ENCODE results near the gene CRB3.
A peak's percentile ranks its signal among the peaks of the same experiment; 100 is the strongest.

CRB3 gene

DNA sequence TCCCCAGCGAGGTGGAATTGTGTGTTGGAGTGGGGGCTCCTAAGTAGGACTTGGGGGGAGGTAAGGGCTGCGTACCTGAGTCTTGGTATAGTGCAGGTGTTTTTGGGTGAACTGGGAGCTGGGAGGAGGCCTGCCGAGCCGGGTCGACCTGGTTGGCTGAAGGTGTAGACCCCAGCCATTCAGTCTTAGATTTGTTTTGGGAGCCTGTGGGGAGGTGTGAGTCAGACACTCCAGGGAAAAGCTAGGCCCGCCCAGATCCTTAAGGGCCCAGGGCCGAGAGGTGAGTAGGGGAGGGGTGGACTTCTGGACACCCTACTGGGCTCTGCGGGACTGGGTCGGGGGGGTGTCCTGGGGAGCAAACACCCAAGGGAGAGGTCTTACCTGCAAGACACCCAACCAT lies 935 bp downstream of the CRB3 start:
- TF ChIP-seq, protein P1, sequence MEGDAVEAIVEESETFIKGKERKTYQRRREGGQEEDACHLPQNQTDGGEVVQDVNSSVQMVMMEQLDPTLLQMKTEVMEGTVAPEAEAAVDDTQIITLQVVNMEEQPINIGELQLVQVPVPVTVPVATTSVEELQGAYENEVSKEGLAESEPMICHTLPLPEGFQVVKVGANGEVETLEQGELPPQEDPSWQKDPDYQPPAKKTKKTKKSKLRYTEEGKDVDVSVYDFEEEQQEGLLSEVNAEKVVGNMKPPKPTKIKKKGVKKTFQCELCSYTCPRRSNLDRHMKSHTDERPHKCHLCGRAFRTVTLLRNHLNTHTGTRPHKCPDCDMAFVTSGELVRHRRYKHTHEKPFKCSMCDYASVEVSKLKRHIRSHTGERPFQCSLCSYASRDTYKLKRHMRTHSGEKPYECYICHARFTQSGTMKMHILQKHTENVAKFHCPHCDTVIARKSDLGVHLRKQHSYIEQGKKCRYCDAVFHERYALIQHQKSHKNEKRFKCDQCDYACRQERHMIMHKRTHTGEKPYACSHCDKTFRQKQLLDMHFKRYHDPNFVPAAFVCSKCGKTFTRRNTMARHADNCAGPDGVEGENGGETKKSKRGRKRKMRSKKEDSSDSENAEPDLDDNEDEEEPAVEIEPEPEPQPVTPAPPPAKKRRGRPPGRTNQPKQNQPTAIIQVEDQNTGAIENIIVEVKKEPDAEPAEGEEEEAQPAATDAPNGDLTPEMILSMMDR (conservative IDR thresholded peaks at IDR 0.05), result no peak
- H3K27ac ChIP-seq, result peak overlapping the region; percentile 81

GRCh38 chr19:6465663-6466062 lies 1.6 kb downstream of the CRB3 start:
- H3K27ac ChIP-seq, result no peak overlapping the region
- TF ChIP-seq, protein P1 (conservative IDR thresholded peaks at IDR 0.05), result no peak

GRCh38 chr19:6466526-6467248 lies 2.6 kb downstream of the CRB3 start:
- TF ChIP-seq, protein P1 (conservative IDR thresholded peaks at IDR 0.05), result no peak
- no peak overlapping the region for H3K27ac ChIP-seq

DNA sequence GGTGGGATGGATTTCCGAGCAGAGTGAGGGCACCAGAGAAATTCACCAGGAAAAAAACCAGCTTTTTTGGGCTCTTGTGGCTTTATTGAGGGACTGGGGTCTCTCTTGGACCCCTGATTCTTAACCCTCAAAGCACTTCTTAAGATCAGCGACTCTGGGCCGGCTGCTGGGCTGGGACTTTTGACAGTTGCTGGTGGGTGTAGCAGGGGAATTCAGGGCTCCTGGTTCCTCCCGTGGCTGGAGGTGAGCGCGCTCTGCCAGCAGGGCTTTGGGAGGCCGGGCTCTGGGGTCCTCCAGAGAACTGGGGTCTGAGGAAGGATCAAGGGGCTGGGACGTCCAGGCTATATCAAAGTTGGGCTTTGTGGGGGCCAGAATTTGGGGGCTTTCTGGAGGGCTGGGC lies 3.3 kb downstream of the CRB3 start:
- TF ChIP-seq, protein P1 (conservative IDR thresholded peaks at IDR 0.05), result no peak
- H3K27ac ChIP-seq, result no peak overlapping the region

- no peak overlapping the region for H3K27ac ChIP-seq
- TF ChIP-seq, protein P1 (conservative IDR thresholded peaks at IDR 0.05), result no peak
Measured at GRCh38 chr19:6470173-6470572, 6.1 kb downstream of the CRB3 start.

GRCh38 chr19:6471076-6471475 lies 7.0 kb downstream of the CRB3 start:
- no peak overlapping the region for H3K27ac ChIP-seq
- TF ChIP-seq, protein P1 (conservative IDR thresholded peaks at IDR 0.05), result no peak

- TF ChIP-seq, protein P1 (conservative IDR thresholded peaks at IDR 0.05), result no peak
- no peak overlapping the region for H3K27ac ChIP-seq
Measured at GRCh38 chr19:6472713-6473112, 8.6 kb downstream of the CRB3 start.
